Erythroblast (primary cell): ENCODE results near the gene WHAMM.

Experiments
- GATA1 ChIP-seq: IDR thresholded peaks from 2 replicates; pipeline ENCODE4 v1.6.1; 2011; ENCODE audit warnings: low read depth, mild to moderate bottlenecking, control low read depth, low read length, moderate library complexity
- POLR2A ChIP-seq: IDR thresholded peaks from 2 replicates; pipeline ENCODE4 v1.6.1; 2011; ENCODE audit warnings: mild to moderate bottlenecking, low read length

GRCh38 chr15:82862886-82863285 is 53.5 kb downstream of the WHAMM start:
- TF ChIP-seq POLR2A (no peak), GATA1 (no peak)
